Measurements from ENCODE around the gene ARMH3. TPM values are rescaled to one million over a fixed set of nuclear protein-coding genes. Genes with fewer than 3 reads are reported as not detected.

Gene ARMH3
- total RNA-seq, 1 donor from 2014 or later: 18.1 TPM

GRCh38 chr10:101895781-101896180 lies 160.2 kb downstream of the ARMH3 start:
- Mint-ChIP-seq H3K9me3 (ENCODE audit: low read depth) (no peaks in the 10 kb centered on the region), H3K27me3 (ENCODE audit: low read depth) (no peaks in the 10 kb centered on the region), H3K4me1 (ENCODE audit: low read depth) (peaks cover 4% of the 10 kb centered on the region), H3K36me3 (ENCODE audit: low read depth) (no peaks in the 10 kb centered on the region), H3K27ac (ENCODE audit: unreplicated experiment) (no peak overlapping the region), H3K4me3 (ENCODE audit: unreplicated experiment) (no peak overlapping the region)
- no peak for DNase-seq (ENCODE audit: low spot score)
- no peak for TF ChIP-seq CTCF (IDR thresholded peaks at IDR 0.05)

DNA sequence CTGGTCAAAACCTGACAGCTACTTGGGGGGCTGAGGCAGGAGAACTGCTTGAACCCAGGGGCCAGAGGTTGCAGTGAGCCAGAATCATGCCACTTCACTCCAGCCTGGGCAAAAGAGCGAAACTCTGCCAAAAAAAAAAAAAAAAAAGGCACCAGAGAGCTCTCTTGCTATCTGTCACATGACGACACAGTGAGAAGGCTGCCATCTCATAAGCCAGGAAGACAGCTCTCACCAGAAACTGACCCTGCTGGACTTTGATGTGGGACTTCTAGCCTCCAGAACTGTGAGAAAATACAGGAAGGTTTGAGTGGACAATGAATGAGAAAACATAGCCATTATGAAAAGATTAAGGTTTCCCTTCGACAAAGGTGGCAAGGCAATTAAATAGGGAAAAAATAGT lies 161.2 kb downstream of the ARMH3 start:
- no peak for TF ChIP-seq CTCF (IDR thresholded peaks at IDR 0.05)
- Mint-ChIP-seq H3K4me1 (ENCODE audit: low read depth) (peaks cover 7% of the 10 kb centered on the region), H3K36me3 (ENCODE audit: low read depth) (no peaks in the 10 kb centered on the region), H3K27me3 (ENCODE audit: low read depth) (no peaks in the 10 kb centered on the region), H3K9me3 (ENCODE audit: low read depth) (no peaks in the 10 kb centered on the region), H3K4me3 (ENCODE audit: unreplicated experiment) (no peak overlapping the region), H3K27ac (ENCODE audit: unreplicated experiment) (no peak overlapping the region)
- DNase-seq (ENCODE audit: low spot score): no peak

DNA sequence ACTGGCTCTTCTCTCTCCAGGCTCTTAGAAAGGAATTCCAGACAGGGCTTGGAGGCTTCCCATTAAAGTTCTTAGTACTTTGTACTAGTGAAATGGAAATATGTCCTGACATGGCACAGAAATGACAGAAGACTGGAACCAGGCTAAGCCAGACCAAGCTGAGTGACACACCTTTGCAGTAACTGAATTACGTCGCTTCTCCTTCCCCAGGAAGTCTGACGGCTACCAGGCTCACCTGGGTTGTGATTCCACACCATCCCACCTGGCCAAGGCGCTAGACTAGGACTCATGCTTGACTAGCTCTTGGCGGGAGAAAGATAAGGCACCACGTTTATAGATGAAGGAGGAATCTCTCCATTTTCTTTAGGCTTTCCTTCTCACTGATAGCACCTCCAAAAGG lies 161.7 kb downstream of the ARMH3 start:
- DNase-seq (ENCODE audit: low spot score): no peak
- peaks cover 8% of the 10 kb centered on the region for H3K4me1 Mint-ChIP-seq (ENCODE audit: low read depth)
- no peaks in the 10 kb centered on the region for H3K27me3 Mint-ChIP-seq (ENCODE audit: low read depth)
- no peaks in the 10 kb centered on the region for H3K36me3 Mint-ChIP-seq (ENCODE audit: low read depth)
- no peak overlapping the region for H3K27ac Mint-ChIP-seq (ENCODE audit: unreplicated experiment)
- H3K4me3 Mint-ChIP-seq (ENCODE audit: unreplicated experiment): no peak overlapping the region
- no peak for TF ChIP-seq CTCF (IDR thresholded peaks at IDR 0.05)
- no peaks in the 10 kb centered on the region for H3K9me3 Mint-ChIP-seq (ENCODE audit: low read depth)

- no peak for DNase-seq (ENCODE audit: low spot score)
- Mint-ChIP-seq H3K27ac (ENCODE audit: unreplicated experiment) (no peak overlapping the region), H3K4me3 (ENCODE audit: unreplicated experiment) (no peak overlapping the region), H3K4me1 (ENCODE audit: low read depth) (peaks cover 8% of the 10 kb centered on the region), H3K9me3 (ENCODE audit: low read depth) (no peaks in the 10 kb centered on the region), H3K27me3 (ENCODE audit: low read depth) (no peaks in the 10 kb centered on the region), H3K36me3 (ENCODE audit: low read depth) (no peaks in the 10 kb centered on the region)
- no peak for TF ChIP-seq CTCF (IDR thresholded peaks at IDR 0.05)
Observed at GRCh38 chr10:101893510-101894120, 162.4 kb downstream of the ARMH3 start.

- Mint-ChIP-seq H3K36me3 (ENCODE audit: low read depth) (no peaks in the 10 kb centered on the region), H3K27me3 (ENCODE audit: low read depth) (no peaks in the 10 kb centered on the region), H3K27ac (ENCODE audit: unreplicated experiment) (no peak overlapping the region), H3K4me3 (ENCODE audit: unreplicated experiment) (no peak overlapping the region), H3K4me1 (ENCODE audit: low read depth) (peaks cover 8% of the 10 kb centered on the region), H3K9me3 (ENCODE audit: low read depth) (no peaks in the 10 kb centered on the region)
- no peak for DNase-seq (ENCODE audit: low spot score)
- TF ChIP-seq CTCF (IDR thresholded peaks at IDR 0.05): no peak
Observed at GRCh38 chr10:101892782-101893391, 163.1 kb downstream of the ARMH3 start.
